ENCODE data around the gene POLD2.
A peak's percentile ranks its signal among the peaks of the same experiment; 100 is the strongest.
"Not testable (repeated sequence)": the region's sequence is repeated elsewhere in the genome, so short reads cannot be mapped to it uniquely, and the experiment has no call there.

Gene POLD2

GRCh38 chr7:44123190-44124003, at the start of gene POLD2:
POLD2 (minus strand) TSS chr7:44123548; CDS start chr7:44122053, 1,495 bp downstream.
- peak; percentile 99 for DNase-seq

DNA sequence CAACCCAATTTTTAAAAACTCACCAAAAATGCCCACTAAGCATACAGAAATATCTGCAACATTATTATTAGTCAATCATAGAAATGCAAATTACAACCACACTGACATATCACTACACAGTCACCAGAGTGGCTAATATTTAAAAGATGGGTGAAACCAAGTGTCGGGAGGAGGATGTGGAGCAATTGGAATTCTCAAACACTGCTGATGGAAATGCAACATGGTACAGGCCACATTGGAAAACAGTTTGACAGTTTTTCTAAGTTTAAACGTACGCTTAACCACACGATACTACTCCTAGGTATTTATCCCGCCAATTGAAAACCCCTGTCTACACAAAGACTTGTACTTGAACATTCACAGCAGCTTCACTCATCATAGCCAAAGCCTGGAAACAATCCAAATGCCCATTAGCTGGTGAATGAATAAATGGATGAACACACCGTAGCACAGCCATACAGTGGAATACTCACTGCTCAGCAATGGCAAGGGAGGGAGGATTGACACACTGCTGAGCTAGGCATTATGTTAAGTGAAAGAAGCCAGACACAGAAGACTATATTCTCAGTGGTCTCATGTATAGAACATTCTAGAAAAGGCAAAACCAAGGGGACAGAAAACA, 49.6 kb upstream of the POLD2 start:
- DNase-seq, result no peak

DNA sequence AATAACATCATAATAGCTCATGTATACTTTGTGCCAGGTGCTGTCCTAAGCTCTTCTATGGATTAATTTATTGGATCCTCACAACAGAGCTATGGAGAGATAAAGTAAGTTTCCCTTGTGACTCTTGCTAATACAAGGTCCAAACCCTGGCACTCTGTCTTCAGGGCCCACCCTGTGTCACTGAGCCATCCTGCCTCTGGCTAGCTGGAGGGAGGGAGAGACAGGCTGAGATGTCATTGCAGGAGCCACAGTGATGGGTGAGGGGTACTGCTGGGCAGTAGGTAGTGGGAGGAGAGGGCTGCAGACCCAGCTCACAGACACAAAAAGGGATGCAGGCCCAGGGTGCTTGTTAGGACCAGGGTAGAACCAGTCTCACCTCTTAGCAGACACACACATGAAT, 49.0 kb upstream of the POLD2 start:
- DNase-seq, result no peak

GRCh38 chr7:44171901-44172300, 48.6 kb upstream of the POLD2 start:
- not testable (repeated sequence) for DNase-seq

GRCh38 chr7:44167920-44168319, 44.6 kb upstream of the POLD2 start:
- peak; percentile 62 for DNase-seq

- DNase-seq, result no peak
These were observed 40.2 kb upstream of the POLD2 start for GRCh38 chr7:44163591-44163990.

DNA sequence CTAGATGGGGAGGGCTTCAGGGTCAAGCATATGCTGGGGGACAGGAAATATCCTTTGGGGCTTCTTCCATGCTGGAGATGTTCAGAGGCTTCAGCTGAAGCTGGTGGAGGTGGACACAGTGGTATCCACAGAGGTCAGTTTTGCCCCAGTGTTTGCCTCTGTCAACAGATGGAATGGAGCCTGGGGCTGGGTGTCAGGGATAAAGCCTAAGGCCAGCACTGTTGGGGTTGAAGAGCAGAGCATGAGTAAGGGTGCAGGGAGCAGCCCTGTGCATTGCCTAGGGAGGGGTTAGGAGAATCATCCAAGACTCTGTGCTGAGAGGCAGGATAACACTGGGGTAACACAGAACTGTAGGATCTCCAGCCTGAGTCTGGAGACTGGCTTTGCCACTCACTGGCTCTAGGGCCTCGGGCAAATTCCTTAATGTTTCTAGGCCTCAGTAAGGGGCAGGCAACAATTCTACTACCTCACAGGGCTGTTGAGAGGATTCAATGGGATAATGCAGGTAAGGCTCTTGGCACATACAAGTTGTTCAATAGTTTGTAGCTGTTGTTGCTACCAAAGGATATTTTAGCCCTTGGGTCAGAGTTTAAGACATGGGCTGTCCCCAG, 39.5 kb upstream of the POLD2 start:
- DNase-seq, result no peak

GRCh38 chr7:44162179-44162578, 38.8 kb upstream of the POLD2 start:
- no peak for DNase-seq

GRCh38 chr7:44161371-44161770, 38.0 kb upstream of the POLD2 start:
- DNase-seq, result no peak

DNA sequence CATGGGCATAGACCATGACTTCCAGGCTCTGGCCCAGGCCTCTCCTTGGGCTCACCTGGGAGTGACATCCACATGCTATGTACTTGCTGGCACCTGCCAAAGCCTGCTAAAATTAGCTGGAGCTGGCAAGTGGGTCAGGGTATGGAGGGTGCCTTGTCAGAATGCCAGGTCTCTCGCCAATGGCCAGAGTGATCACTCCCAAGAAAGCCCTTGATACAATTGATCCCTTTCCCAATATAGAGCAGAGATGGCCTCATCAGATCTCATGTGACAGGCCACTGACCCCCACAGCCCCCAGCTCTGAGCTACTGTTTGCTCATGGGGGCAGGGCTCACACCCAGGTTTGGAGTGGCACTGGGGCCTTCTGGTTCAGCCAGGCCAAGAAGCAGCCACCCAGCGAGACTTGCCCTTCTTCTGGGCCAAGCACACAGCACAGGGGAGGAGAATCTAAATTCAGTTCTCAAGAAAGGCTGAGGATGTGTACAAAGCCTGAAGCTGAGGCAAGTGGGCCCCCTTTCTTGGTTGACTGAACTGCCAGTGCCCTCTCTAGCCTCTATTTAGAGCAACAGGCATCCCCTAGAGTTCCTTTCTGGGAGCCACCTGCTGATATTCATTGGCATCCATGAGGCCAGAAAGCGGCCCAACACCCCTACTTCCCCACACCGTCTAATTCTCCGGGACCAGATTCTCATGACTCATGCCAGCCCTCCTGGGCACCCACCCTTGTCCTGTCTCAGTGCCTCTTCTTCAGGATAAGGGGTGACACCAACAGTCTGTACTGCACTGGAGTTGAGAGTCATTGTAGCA, 36.7 kb upstream of the POLD2 start:
- no peak for DNase-seq

GRCh38 chr7:44158873-44159631, 35.7 kb upstream of the POLD2 start:
- DNase-seq, result no peak

GRCh38 chr7:44158096-44158872, 34.9 kb upstream of the POLD2 start:
- no peak for DNase-seq

GRCh38 chr7:44157116-44158080, 34.0 kb upstream of the POLD2 start:
- DNase-seq, result no peak

- DNase-seq, result no peak
These were observed 33.2 kb upstream of the POLD2 start for GRCh38 chr7:44156453-44157010.

DNA sequence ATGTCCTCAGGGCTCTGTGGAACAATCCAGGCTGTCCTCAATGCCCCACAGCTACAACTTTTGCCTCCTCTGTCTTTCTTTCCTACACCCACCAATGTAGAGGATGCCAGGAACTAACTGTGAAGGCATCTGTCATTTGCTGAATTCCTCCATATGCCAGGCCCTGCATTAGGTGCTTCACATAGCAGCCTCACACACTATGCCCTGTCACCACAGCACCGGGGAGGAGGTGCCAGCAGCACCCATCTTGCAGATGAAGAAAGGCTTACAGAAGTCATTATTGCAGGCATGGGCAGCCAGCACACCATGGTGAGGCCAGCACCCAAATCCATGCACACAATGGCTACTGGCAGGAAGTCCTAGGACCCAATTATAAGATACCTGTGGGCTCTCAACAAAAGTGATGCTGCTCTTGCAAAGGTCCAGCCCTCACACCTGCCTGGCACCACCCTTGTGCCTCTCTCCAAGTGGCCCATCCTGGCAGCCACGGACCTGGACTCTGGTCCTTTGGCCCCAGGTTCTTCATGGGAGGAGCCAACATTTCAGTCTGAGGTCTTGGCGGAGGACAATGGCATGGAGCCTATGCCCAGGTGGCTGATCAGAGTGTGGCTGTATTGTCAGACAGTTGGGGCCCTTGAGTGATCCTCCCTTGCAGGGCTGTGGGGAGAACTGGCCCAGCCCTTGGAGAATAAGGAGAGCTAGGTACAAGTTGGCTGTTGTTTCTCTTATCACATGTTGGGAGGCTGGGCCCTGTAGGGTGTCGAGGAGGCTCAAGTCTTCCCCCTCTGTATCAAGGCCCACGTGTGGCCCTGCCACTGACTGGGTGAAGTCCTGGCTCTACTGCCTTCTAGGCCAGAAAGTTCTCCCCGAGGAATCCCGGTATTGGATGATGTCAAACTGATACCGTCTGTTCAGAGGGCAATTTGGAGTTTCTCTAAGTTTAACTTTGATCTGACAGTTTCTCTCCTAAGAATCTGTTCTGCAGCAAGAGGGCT, 32.1 kb upstream of the POLD2 start:
- no peak for DNase-seq

DNA sequence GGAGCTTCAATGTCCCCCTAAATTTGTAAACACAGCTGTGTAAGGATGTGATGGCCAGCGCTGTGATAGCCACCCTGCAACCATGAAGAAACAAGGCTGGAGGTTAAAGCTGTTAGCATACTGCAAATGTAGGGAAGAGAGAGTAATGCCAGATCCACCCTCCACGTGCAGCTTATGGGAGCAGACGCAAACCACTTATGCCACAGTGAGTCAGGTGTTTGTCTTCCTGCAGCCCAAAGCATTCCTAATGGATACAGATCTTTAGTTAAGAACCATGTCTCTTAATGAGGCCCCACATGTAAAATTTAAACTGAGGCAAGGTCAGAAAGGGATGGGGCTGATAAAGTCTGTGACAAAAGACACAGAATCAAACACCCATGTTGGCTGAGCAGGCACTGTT, 31.4 kb upstream of the POLD2 start:
- no peak for DNase-seq

DNA sequence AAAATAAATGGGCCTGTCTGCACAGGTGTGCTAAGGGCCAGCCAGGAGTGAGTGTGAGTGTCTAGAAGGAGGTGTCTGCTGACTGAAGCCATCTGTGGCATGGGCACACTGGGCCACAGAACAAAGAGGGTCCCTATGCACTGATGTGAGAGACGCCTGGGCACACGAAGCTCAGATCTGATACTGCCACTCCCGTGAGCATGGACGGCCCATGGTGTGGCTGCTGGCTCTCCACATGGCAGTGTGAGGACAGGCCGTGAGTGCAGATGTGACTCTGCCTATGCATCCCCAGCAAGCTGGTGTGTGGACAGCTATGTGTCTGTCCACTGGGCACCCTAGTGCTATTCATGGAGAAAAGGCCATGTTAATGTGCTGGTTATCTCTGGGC, 30.6 kb upstream of the POLD2 start:
- no peak for DNase-seq

Measured in hematopoietic multipotent progenitor cell treated with erythropoietin and hydrocortisone succinate and interleukin-3 and kit ligand, for 4 days (in vitro differentiated cells).